GM18507 (cell line): ENCODE data around the gene CAMK4.
"Not testable (repeated sequence)": the region's sequence is repeated elsewhere in the genome, so short reads cannot be mapped to it uniquely, and the experiment has no call there.

Source experiments
- DNase-seq: peaks from one replicate; pipeline ENCODE4 v3.0.0; 2011; ENCODE audit warnings: low read depth; ENCODE audit not compliant: insufficient read length; ENCODE audit errors: extremely low spot score
- FAIRE-seq: peaks from 2 replicates; lab custom pipeline; 2011; peaks lifted over from hg19 to GRCh38; lab: Jason Lieb, UNC

CAMK4 gene

DNA sequence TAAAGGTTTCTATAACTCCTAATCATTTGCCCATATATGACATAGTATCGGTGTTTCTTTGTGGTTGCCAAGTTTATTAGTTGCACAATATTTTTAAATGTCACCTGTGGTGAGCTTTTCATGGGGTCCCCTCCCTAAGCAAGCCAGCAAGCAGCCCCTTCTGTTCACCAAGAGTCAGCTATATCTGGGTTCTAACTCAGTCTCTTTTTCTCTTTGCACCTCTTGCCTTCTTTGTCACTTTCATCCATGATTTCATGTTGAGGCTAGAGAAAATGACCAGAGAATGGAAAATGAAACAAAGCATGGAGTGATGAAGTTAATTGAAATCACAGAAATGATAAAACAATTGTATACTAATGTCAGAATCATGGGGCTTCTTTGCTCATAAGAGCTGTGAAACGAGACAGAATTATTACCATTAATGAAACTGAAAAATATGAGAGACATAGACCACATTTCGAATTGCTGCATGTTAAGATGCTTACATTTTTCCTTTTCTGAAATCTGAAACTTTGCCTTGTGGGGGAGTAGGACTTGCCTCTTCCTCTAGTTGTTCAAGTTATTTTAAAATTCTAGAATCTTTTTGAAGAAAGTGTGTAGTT lies 75.7 kb downstream of the CAMK4 start:
- DNase-seq = no peak
- FAIRE-seq = peak; percentile 60

GRCh38 chr5:111301264-111301663 lies 77.1 kb downstream of the CAMK4 start:
- DNase-seq = no peak
- FAIRE-seq = no peak

- FAIRE-seq, DNase-seq: not testable (repeated sequence)
Observed at GRCh38 chr5:111302043-111302442, 77.9 kb downstream of the CAMK4 start.

GRCh38 chr5:111308951-111309350 lies 84.8 kb downstream of the CAMK4 start:
- DNase-seq = no peak
- FAIRE-seq = no peak

DNA sequence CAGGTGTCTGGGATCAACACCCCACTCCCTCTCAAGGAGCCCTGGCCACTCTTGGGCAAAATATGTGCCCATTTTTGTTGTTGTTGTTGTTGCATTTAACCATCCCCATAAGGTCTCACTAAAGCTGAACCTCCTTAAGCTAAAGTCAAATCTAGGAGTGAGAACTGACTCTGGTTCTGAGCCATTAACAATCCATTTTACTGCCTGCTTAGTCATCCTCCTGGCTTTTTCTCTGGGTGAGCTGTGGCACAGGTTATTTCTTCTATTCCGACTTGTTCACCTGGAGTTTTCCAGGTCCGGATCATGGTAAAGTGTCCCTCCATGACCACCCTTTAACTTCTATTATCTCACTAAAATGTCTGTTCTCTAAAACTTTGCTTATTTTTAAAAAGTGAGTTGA lies 85.2 kb downstream of the CAMK4 start:
- DNase-seq = no peak
- no peak for FAIRE-seq

DNA sequence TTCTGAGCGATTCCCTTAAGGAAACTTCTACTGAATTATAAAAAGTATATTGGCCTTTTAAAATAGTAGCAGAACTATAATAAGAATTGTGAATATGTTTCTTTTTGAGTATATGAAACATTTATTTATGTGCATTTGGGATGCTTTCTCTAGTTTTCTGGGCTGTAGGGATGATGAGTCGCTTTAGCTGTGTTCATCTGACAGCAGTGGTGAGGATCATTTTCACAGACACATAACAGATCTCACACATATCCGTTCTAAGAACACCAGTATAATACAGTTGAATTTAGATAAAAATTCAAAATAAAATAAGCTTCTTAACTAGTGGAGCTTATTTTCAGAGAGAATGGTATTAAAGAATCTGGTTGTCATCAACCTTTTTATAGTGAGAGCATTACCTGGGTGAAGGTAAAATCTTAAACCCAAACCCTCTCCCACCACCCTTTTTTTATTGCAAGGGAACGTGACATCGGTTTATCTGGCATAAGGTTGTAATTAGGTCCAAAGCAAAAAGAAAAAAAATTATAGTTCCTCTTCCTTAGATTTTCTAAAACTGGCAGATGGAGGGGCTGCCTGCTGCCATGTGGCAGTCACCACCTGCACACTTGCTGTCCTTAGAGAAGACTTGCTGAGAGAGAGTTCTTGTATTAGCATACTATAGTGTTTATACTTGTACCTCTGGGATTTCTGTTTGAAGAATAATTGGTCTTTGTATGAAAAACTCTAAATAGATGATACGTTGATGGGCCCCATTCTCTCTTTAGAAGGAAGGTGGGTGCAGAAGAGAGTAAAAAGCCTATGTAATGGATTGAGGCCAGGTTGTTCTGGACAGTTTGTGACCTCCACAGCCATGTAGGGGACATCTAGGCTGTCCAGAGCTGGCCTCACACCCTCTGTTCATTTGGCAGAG lies 86.8 kb downstream of the CAMK4 start:
- FAIRE-seq = no peak
- no peak for DNase-seq

GRCh38 chr5:111311666-111312065 lies 87.5 kb downstream of the CAMK4 start:
- DNase-seq (no peak), FAIRE-seq (no peak)

GRCh38 chr5:111313017-111313724 lies 89.0 kb downstream of the CAMK4 start:
- DNase-seq (no peak), FAIRE-seq (no peak)

DNA sequence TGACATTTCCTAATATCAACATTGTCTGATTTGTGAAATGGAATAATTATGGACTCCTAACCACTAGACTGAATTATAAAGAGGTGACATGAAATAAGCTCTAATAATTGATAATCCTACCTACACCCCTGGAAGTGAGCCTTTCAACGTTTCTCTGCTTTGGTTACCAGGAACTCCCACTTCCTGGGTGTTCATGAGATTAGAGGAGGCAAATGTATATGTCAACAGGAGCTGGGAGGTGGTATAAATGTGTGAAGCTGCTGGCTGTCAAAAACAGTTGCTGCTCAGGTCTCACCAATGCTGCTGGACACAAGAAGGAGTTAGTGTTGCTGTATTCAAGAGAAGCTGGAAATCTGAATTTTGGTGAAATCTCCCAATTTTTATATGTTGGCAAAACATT lies 96.8 kb downstream of the CAMK4 start:
- no peak for FAIRE-seq
- DNase-seq = no peak

- FAIRE-seq = no peak
- no peak for DNase-seq
Observed at GRCh38 chr5:111321376-111321775, 97.2 kb downstream of the CAMK4 start.

- DNase-seq (no peak), FAIRE-seq (no peak)
Observed at GRCh38 chr5:111326551-111326950, 102.4 kb downstream of the CAMK4 start.

GRCh38 chr5:111337133-111337532 lies 112.9 kb downstream of the CAMK4 start:
- peak; percentile 39 for FAIRE-seq
- DNase-seq = no peak

DNA sequence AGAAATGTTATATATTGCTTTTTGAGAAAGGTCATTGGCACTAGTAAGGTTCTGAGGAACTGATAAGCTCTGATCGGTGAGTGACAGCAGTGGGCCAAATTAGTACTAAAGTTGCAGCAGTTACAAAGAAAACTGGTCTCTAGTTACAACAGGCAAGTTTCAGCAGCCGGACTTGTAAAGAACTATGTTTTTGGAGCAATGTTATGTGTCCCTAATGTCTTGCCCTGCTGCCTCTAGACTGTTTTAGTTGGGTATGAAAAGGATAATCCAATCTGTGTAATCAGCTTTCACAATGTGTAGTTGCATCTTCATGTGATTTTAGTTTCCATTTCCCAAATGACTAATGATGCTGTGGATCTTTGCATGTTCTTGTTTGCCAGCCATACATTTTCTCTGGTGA lies 113.5 kb downstream of the CAMK4 start:
- FAIRE-seq = peak; percentile 36
- DNase-seq = no peak

DNA sequence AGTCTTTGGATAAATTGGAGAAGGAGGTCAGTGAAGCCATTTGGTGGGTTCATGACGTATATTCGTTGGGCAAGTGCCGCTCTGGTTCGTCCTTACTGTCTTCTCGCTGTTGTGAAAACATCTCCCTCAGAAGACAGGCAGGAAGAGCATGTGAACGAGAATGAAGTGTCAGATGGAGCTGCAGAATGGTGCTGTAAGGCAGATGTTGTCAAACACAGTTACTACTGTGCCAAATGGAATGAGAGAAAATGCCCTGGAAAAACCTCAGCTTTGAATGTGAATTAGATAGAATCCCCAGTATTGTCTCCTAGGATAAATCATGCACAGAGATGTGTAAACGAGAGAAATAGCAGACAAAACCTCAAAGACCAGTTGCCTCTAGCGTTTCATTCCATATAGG lies 121.5 kb downstream of the CAMK4 start:
- FAIRE-seq = no peak

GRCh38 chr5:111347021-111347420 lies 122.8 kb downstream of the CAMK4 start:
- DNase-seq (no peak), FAIRE-seq (no peak)

More for the DNA sequence above, 121.5 kb downstream of the CAMK4 start:
- no peak for DNase-seq

- no peak for DNase-seq
- FAIRE-seq = no peak
Observed at GRCh38 chr5:111348661-111349329, 124.6 kb downstream of the CAMK4 start.

DNA sequence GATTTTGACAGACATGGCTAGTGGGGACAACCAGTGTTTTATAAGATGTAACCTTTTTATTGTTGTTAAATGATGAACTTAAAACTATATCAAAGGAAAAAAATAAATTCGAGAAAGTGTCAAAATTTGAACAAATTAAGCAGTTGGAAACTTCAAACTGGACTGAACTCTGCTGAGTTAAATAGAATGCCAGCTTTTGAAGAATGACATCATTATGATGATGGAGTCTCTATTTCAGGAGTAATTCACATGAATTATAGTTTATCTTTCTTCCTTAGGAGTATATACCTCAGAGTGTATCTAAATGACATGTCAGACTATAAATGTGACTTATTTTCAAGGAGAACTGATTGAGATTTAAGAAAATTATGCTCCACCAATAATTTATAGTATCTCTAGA lies 125.2 kb downstream of the CAMK4 start:
- FAIRE-seq = no peak

DNA sequence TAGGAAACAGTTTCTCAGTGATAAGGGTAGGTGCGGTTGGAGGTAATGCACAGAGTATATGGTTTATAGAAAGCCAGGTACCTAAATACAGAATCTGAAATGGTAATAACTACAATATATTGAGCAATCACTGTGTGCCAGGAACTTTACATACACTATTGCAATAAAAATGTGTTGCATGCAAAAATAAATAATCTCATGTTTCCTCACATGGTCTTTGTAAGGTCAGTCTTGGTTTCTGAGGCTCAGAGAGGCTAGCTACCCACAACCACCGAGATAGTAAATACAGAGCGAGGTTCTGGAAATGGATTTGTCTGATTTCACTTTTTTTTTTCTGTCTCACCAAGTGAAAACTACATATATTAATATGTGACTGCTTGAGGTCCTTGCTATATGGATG lies 128.9 kb downstream of the CAMK4 start:
- DNase-seq (no peak), FAIRE-seq (no peak)

More for the DNA sequence above, 125.2 kb downstream of the CAMK4 start:
- no peak for DNase-seq

DNA sequence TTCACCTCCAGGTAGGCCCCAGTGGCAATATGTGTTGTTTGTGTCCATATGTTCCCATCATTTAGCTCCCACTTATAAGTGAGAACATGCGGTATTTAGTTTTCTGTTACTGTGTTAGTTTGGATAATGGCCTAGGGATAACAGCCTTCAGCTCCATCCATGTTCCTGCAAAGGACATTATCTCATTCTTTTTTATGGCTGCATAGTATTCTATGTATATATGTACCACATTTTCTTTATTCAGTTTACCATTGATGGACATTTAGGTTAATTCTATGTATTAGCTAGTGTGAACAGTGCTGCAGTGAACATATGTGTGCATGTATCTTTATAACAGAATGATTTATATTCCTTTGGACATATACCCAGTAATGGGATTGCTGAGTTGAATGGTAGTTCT lies 134.5 kb downstream of the CAMK4 start:
- FAIRE-seq = not testable (repeated sequence)

GRCh38 chr5:111360173-111360572 lies 136.0 kb downstream of the CAMK4 start:
- FAIRE-seq (peak; percentile 9), DNase-seq (no peak)

More for the DNA sequence above, 134.5 kb downstream of the CAMK4 start:
- not testable (repeated sequence) for DNase-seq
